Naive thymus-derived CD4-positive, alpha-beta T cell (primary cell): ENCODE measurements around the gene TMEM128. TPM values are rescaled to one million over a fixed set of nuclear protein-coding genes. Genes with fewer than 3 reads are reported as not detected.

ENCODE experiments used
- ATAC-seq: fragments of 150-1000 bp; cut with Tn5 transposase; 2 replicates; pipeline ENCODE4 v1.10.0; 2021; ENCODE audit warnings: mild to moderate bottlenecking, moderate library complexity
- CTCF ChIA-PET: fragments of 350-600 bp; sonication (Branson Sonifier 250); formaldehyde crosslinking; loops from one replicate; lab custom pipeline; 2021; ENCODE audit warnings: antibody characterized with exemption; lab: Charles Lee
- POLR2A ChIA-PET: fragments of 350-600 bp; sonication (Branson Sonifier 250); formaldehyde crosslinking; loops from one replicate; lab custom pipeline; 2021; ENCODE audit warnings: antibody characterized with exemption, inconsistent platforms; lab: Charles Lee
- DNase-seq, 9 donors: peaks; one replicate each; pipeline versions ENCODE4 v3.0.0 to v3.0.0-alpha.2; 2020 to 2022; ENCODE audit warnings: mixed read lengths in 1 of 9
- H3K27ac ChIP-seq: one replicate; pipeline ENCODE4 v1.7.0; 2013; ENCODE audit warnings: mild to moderate bottlenecking, low read depth, low read length, moderate library complexity
- H3K27me3 ChIP-seq, 2 donors: one replicate each; pipeline ENCODE4 v1.7.0; 2013; ENCODE audit warnings: low read length in 2 of 2, mild to moderate bottlenecking in 2 of 2, moderate library complexity in 2 of 2; ENCODE audit not compliant: control insufficient read depth in 2 of 2, insufficient read depth in 2 of 2
- H3K36me3 ChIP-seq, 3 experiments: 1 replicate in 2 of 3; 2 replicates in 1 of 3; pipeline ENCODE4 v1.7.0; 2013; ENCODE audit warnings: low read length in 3 of 3, mild to moderate bottlenecking in 3 of 3, moderate library complexity in 1 of 3; ENCODE audit not compliant: insufficient read depth in 3 of 3, control insufficient read depth in 2 of 3
- H3K4me1 ChIP-seq, 2 donors: one replicate each; pipeline ENCODE4 v1.7.0; 2013; ENCODE audit warnings: low read length in 2 of 2, mild to moderate bottlenecking in 2 of 2, moderate library complexity in 1 of 2; ENCODE audit not compliant: control insufficient read depth in 2 of 2, insufficient read depth in 2 of 2
- H3K4me3 ChIP-seq: 2 replicates; pipeline ENCODE4 v1.7.0; 2013; ENCODE audit warnings: mild to moderate bottlenecking, low read length
- H3K9me3 ChIP-seq, 3 experiments: 1 replicate in 2 of 3; 2 replicates in 1 of 3; pipeline ENCODE4 v1.7.0; 2013; ENCODE audit warnings: low read length in 3 of 3; ENCODE audit not compliant: control insufficient read depth in 2 of 3
- H3K27ac Mint-ChIP-seq, 9 donors: one replicate each; pipeline ENCODE4 v1.8.0; 2020 to 2022; ENCODE audit warnings: mixed read lengths in 9 of 9, mild to moderate bottlenecking in 8 of 9, moderate library complexity in 5 of 9, inconsistent platforms in 2 of 9
- H3K27me3 Mint-ChIP-seq, 5 donors: one replicate each; pipeline ENCODE4 v1.8.0; 2021 to 2022; ENCODE audit warnings: mixed read lengths in 5 of 5, mild to moderate bottlenecking in 1 of 5
- H3K36me3 Mint-ChIP-seq, 5 donors: one replicate each; pipeline ENCODE4 v1.8.0; 2020 to 2022; ENCODE audit warnings: mixed read lengths in 5 of 5, mild to moderate bottlenecking in 3 of 5, inconsistent platforms in 1 of 5
- H3K4me1 Mint-ChIP-seq, 7 donors: one replicate each; pipeline ENCODE4 v1.8.0; 2020 to 2022; ENCODE audit warnings: mixed read lengths in 7 of 7, mild to moderate bottlenecking in 3 of 7, inconsistent platforms in 1 of 7
- H3K4me3 Mint-ChIP-seq, 10 donors: one replicate each; pipeline ENCODE4 v1.8.0; 2020 to 2022; ENCODE audit warnings: mild to moderate bottlenecking in 10 of 10, mixed read lengths in 10 of 10, moderate library complexity in 6 of 10, inconsistent platforms in 2 of 10
- H3K9me3 Mint-ChIP-seq, 11 donors: one replicate each; pipeline ENCODE4 v1.8.0; 2020 to 2022; ENCODE audit warnings: mixed read lengths in 11 of 11, mild to moderate bottlenecking in 4 of 11, inconsistent platforms in 1 of 11, moderate library complexity in 1 of 11
- intact Hi-C, 2 donors: fragments of 100-400 bp; cut with micrococcal nuclease; formaldehyde crosslinking; loops; one replicate each; pipeline ENCODE4 v1.15.1; 2023
- polyA plus RNA-seq, 2 donors: library from polyadenylated mRNA; unstranded; fragments of 300-500 nt; fragmentation: Illumina TruSeq; gene quantifications; one replicate each; pipeline ENCODE4 v1.2.3, GENCODE V29; 2021
- total RNA-seq, 6 experiments: library from RNA in 5 of 6; stranded (reverse) in 5 of 6; gene quantifications; 1 replicate in 5 of 6; 2 replicates in 1 of 6; pipeline ENCODE4 v1.2.3 and lab custom pipeline; 2021 to 2026

The TMEM128 gene
- total and polyA plus RNA-seq, 7 experiments from 2014 or later, result 10.0 to 47.5 (median 22.6) TPM

- intact Hi-C loops, result no loop called here
- Mint-ChIP-seq H3K36me3 (peaks cover 0 to 21% (median 8%) of the 10 kb centered on the region in 5 donors), H3K4me1 (peaks cover 32 to 73% (median 49%) of the 10 kb centered on the region in 7 donors), H3K27me3 (no peaks in the 10 kb centered on the region), H3K4me3 (peak overlapping the region; percentile 93 to 98 (median 96)), H3K9me3 (peaks cover 0 to 1% (median 0%) of the 10 kb centered on the region in 11 donors), H3K27ac (peak overlapping the region; percentile 80 to 95 (median 92))
- H3K27ac ChIP-seq, result peak overlapping the region; percentile 79
- CTCF ChIA-PET, result no interaction called here
- POLR2A ChIA-PET, result no interaction called here
- H3K4me1 ChIP-seq, result peaks cover 20 to 21% of the 10 kb centered on the region in 2 donors
- ATAC-seq, result no peak
- H3K9me3 ChIP-seq, result no peaks in the 10 kb centered on the region
- no peak for DNase-seq
- peak overlapping the region; percentile 81 for H3K4me3 ChIP-seq
- H3K36me3 ChIP-seq, result peaks cover 0 to 32% (median 0%) of the 10 kb centered on the region in 3 experiments
- no peaks in the 10 kb centered on the region for H3K27me3 ChIP-seq
Observed at GRCh38 chr4:4289055-4289454, 41.0 kb upstream of the TMEM128 start.

- no peak overlapping the region for H3K4me3 ChIP-seq
- H3K9me3 Mint-ChIP-seq, result no peaks in the 10 kb centered on the region
- DNase-seq (no peak), ATAC-seq (no peak)
- no peaks in the 10 kb centered on the region for H3K27me3 ChIP-seq
- H3K36me3 Mint-ChIP-seq, result peaks cover 0 to 27% (median 8%) of the 10 kb centered on the region in 5 donors
- H3K4me1 Mint-ChIP-seq, result peaks cover 32 to 70% (median 48%) of the 10 kb centered on the region in 7 donors
- peaks cover 20 to 21% of the 10 kb centered on the region in 2 donors for H3K4me1 ChIP-seq
- H3K27ac ChIP-seq, result no peak overlapping the region
- intact Hi-C loops, result no loop called here
- H3K27ac Mint-ChIP-seq, result peak overlapping the region in 1 of 9 donors; percentile 66
- CTCF ChIA-PET, result no interaction called here
- H3K9me3 ChIP-seq, result no peaks in the 10 kb centered on the region
- peak overlapping the region in 9 of 10 donors; percentile 15 to 98 (median 50) for H3K4me3 Mint-ChIP-seq
- H3K27me3 Mint-ChIP-seq, result no peaks in the 10 kb centered on the region
- peaks cover 0 to 40% (median 0%) of the 10 kb centered on the region in 3 experiments for H3K36me3 ChIP-seq
- POLR2A ChIA-PET, result interaction anchor here (0.7 to 1.3 kb wide), 2 partner anchors 14 to 41 kb away, joined by 3 read pairs; no protein-coding TSS in a partner anchor
Observed at GRCh38 chr4:4288098-4288497, 40.1 kb upstream of the TMEM128 start.

DNA sequence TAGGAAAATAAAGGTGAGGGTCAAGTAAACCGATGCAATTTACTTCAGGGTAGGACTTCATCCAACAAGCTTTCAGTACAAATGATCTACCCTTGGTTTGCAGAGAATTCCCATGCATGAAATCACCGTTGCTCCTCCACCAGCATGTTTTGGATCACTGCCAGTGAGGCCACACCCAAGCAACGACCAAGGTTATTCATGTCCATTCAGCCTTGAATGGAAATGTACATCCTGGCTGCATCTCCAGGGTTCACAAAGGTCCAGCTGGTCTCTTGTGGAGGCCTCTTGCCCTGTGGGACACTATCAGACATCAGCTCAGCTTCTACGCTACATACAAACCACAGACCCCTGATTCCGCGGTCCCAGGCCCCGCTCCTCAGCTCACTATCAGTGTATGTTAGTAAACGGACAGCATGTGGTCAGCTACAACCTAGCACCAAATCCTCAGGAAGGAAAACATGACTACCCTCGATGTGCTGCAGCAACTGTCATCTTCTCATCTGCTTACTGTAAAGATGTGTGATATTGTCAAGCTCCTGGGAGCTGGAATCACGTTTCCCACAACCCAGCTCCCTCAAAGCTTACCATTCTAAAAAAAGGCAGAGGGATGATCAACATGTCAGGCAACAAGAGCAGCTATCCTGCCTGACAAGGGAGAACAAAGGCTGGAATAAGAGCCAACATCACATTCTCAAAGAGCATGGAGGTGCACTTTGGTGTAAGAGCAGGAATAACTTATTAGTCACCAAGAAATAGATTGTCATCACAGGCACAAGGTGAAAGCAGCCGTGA, 37.0 kb upstream of the TMEM128 start:
- DNase-seq (no peak), ATAC-seq (no peak)
- intact Hi-C loops, result no loop called here
- no peaks in the 10 kb centered on the region for H3K27me3 Mint-ChIP-seq
- peaks cover 4 to 52% (median 9%) of the 10 kb centered on the region in 3 experiments for H3K36me3 ChIP-seq
- peaks cover 5 to 47% (median 15%) of the 10 kb centered on the region in 5 donors for H3K36me3 Mint-ChIP-seq
- ChIA-PET POLR2A (no interaction called here), CTCF (interaction anchor here (0.6 to 2.1 kb wide), 3 partner anchors 25 to 149 kb away, joined by 4 to 7 read pairs (median 4); no protein-coding TSS in a partner anchor)
- no peak overlapping the region for H3K4me3 Mint-ChIP-seq
- no peak overlapping the region for H3K27ac ChIP-seq
- H3K27ac Mint-ChIP-seq, result no peak overlapping the region
- peaks cover 8 to 10% of the 10 kb centered on the region in 2 donors for H3K4me1 ChIP-seq
- H3K27me3 ChIP-seq, result no peaks in the 10 kb centered on the region
- H3K4me1 Mint-ChIP-seq, result peaks cover 10 to 47% (median 31%) of the 10 kb centered on the region in 7 donors
- H3K9me3 Mint-ChIP-seq, result peaks cover 0 to 2% (median 0%) of the 10 kb centered on the region in 11 donors
- H3K4me3 ChIP-seq, result no peak overlapping the region
- no peaks in the 10 kb centered on the region for H3K9me3 ChIP-seq

DNA sequence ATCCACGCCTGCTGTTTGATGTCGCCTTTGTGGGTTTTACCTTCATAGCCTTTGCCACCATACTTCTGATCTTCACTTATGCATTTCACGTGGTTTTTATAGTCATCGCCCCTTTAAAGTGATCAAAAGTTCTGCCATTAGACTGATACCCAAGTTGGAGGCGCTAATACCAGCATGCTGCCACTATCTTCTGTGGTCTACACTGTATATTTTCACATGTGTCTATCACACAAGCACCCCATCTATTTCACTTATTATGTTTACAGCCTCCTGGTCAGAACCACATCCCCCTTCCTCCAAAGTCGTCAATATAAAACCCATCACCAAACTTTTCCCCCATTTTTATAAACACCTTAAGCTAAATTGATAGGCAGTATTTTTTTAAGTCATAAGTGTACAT, 33.8 kb upstream of the TMEM128 start:
- intact Hi-C loops, result no loop called here
- Histone ChIP-seq H3K4me1 (no peaks in the 10 kb centered on the region), H3K27me3 (no peaks in the 10 kb centered on the region), H3K27ac (no peak overlapping the region), H3K4me3 (no peak overlapping the region), H3K9me3 (no peaks in the 10 kb centered on the region), H3K36me3 (peaks cover 10 to 68% (median 34%) of the 10 kb centered on the region in 3 experiments)
- Mint-ChIP-seq H3K27ac (no peak overlapping the region), H3K4me1 (peaks cover 0 to 19% (median 7%) of the 10 kb centered on the region in 7 donors), H3K27me3 (no peaks in the 10 kb centered on the region), H3K36me3 (peaks cover 9 to 61% (median 20%) of the 10 kb centered on the region in 5 donors), H3K4me3 (no peak overlapping the region), H3K9me3 (peaks cover 0 to 2% (median 0%) of the 10 kb centered on the region in 11 donors)
- ChIA-PET POLR2A (no interaction called here), CTCF (interaction anchor here (0.7 kb wide), 1 partner anchor 26 kb away, joined by 4 read pairs; no protein-coding TSS in a partner anchor)
- DNase-seq (no peak), ATAC-seq (no peak)

GRCh38 chr4:4277531-4277930, 29.5 kb upstream of the TMEM128 start:
- no peaks in the 10 kb centered on the region for H3K27me3 Mint-ChIP-seq
- H3K9me3 Mint-ChIP-seq, result no peaks in the 10 kb centered on the region
- Histone ChIP-seq H3K4me1 (no peaks in the 10 kb centered on the region), H3K9me3 (no peaks in the 10 kb centered on the region), H3K27ac (no peak overlapping the region), H3K36me3 (peaks cover 6 to 71% (median 43%) of the 10 kb centered on the region in 3 experiments), H3K4me3 (no peak overlapping the region), H3K27me3 (no peaks in the 10 kb centered on the region)
- ATAC-seq (no peak), DNase-seq (no peak)
- H3K4me1 Mint-ChIP-seq, result peaks cover 0 to 5% (median 0%) of the 10 kb centered on the region in 7 donors
- peak overlapping the region in 2 of 9 donors; percentile 37 to 73 for H3K27ac Mint-ChIP-seq
- CTCF ChIA-PET, result no interaction called here
- H3K36me3 Mint-ChIP-seq, result peaks cover 11 to 48% (median 26%) of the 10 kb centered on the region in 5 donors
- intact Hi-C loops, result no loop called here
- H3K4me3 Mint-ChIP-seq, result no peak overlapping the region
- POLR2A ChIA-PET, result no interaction called here

DNA sequence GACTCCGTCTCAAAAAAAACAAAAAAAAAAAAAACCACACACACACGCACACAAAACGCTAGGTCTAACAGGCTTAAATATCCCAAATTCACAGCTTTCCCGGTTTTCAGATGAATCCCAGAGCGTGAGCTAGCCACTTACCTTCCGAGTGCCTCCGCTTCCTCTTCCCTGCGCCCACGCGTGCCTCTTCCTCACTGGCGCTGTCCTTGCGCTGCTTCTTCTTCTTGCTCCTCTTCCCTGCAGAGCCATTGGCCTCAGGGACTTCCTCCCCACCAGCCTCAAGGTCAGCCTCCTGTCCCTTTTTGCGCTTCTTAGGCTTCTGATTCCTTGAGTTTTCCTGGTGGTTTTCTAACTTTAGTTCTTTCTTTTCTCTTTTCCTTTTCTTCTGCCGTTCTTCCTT, 26.2 kb upstream of the TMEM128 start:
- Mint-ChIP-seq H3K4me1 (peaks cover 0 to 20% (median 5%) of the 10 kb centered on the region in 7 donors), H3K27ac (peak overlapping the region in 1 of 9 donors; percentile 12), H3K27me3 (no peaks in the 10 kb centered on the region), H3K9me3 (no peaks in the 10 kb centered on the region), H3K4me3 (no peak overlapping the region), H3K36me3 (peaks cover 11 to 36% (median 19%) of the 10 kb centered on the region in 5 donors)
- no peak overlapping the region for H3K27ac ChIP-seq
- no peaks in the 10 kb centered on the region for H3K27me3 ChIP-seq
- H3K9me3 ChIP-seq, result no peaks in the 10 kb centered on the region
- H3K36me3 ChIP-seq, result peaks cover 6 to 76% (median 35%) of the 10 kb centered on the region in 3 experiments
- ChIA-PET POLR2A (interaction anchor here (1.2 kb wide), 1 partner anchor 14 kb away, joined by 3 read pairs; no protein-coding TSS in a partner anchor), CTCF (no interaction called here)
- H3K4me1 ChIP-seq, result peaks cover 0 to 23% of the 10 kb centered on the region in 2 donors
- H3K4me3 ChIP-seq, result no peak overlapping the region
- intact Hi-C loops, result no loop called here
- no peak for ATAC-seq
- DNase-seq, result no peak
